ENCODE measurements around the gene COMMD1. TPM values are rescaled to one million over a fixed set of nuclear protein-coding genes. Genes with fewer than 3 reads are reported as not detected.

Gene COMMD1
- total RNA-seq, 2 donors from 2014 or later = 20.4 to 37.0 TPM

GRCh38 chr2:62065243-62065642, 159.8 kb downstream of the COMMD1 start:
- ATAC-seq (no peak), DNase-seq (ENCODE audit: low spot score in 2 of 2) (no peak)
- H3K27ac Mint-ChIP-seq = no peak overlapping the region
- no peaks in the 10 kb centered on the region for H3K9me3 Mint-ChIP-seq
- no peaks in the 10 kb centered on the region for H3K36me3 Mint-ChIP-seq

DNA sequence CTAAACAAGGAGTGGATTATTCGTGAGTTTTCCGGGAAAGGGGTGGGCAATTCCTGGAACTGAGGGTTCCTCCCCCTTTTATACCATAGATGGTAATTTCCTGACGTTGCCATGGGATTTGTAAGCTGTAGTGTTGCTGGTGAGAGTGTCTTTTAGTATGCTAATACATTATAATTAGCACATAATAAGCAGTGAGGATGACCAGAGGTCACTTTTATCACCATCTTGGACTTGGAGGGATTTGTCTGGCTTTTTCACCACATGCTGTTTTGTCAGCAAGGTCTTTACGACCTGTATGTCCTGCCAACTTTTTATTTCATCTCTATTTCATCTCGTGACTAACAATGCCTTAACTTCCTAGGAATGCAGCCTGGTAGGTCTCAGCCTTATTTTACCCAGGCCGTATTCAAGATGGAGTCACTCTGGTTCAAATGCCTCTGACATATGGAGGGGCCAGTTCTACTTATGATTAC, 165.7 kb downstream of the COMMD1 start:
- Mint-ChIP-seq H3K9me3 (peaks cover 0 to 6% of the 10 kb centered on the region in 2 donors), H3K36me3 (peaks cover 0 to 14% of the 10 kb centered on the region in 2 donors), H3K27ac (peak overlapping the region; percentile 12 to 37)
- ATAC-seq (no peak), DNase-seq (ENCODE audit: low spot score in 2 of 2) (no peak)

DNA sequence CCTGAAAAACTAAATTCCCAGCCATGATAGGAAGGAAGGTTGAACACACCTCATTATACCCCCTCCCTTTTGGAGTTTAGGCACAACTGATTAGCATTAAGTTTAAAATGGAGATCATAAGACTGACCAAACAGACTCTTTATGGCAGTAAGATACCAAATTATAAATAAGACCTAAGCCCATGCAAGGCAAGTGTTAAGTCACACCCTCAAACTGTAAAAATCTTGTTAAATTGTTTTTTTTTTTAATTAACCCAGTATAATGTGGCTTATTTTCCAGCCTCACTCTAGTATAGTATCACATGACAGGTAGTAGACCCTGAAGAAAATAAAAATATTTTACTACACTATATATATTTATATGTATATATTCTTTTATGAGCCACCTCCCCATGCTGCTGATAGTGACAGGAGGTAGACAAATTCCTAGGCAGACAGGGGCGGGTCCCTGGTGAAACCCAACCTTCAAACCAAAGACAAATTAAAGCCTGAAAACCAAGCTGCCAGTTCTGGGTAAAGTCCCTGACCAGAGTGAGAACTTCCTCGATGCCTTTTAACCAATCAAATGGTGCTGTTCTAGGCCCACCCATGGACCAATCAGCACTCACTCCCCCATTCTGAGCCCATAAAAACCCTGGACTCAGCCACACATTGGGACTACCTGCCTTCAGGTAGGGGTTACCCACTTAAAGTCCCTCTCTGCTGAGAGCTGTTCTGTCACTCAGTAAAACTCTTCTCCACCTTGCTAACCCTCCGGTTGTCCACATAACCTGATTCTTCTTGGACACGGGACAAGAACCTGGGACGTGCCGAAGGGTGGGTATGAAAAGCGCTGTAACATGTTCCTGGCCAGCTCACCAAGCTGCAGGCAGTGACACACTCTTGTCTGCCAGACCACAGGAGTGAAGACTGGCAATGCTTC, 166.5 kb downstream of the COMMD1 start:
- no peak for ATAC-seq
- H3K9me3 Mint-ChIP-seq = peaks cover 0 to 6% of the 10 kb centered on the region in 2 donors
- H3K27ac Mint-ChIP-seq = no peak overlapping the region

DNA sequence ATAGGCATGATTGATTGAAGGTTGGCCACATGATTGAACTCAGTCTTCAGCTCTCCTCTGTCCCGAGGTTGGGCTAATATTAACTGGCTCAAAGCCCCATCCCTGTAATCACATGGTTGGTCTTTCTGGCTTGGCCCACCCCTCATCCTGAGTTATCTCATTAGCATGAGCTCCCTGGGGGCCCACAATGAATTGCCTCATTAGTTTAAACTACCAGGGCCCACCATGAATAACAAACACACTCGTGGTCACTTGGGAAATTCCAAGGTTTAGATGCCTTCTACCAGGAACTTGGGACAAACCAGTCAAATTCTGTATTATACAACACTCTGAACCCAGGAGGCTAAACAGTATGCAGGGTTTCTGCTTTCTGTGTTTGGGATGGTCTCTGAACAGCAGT, 168.8 kb downstream of the COMMD1 start:
- DNase-seq (ENCODE audit: low spot score in 2 of 2) (no peak), ATAC-seq (no peak)
- Mint-ChIP-seq H3K36me3 (peaks cover 0 to 14% of the 10 kb centered on the region in 2 donors), H3K9me3 (peaks cover 0 to 6% of the 10 kb centered on the region in 2 donors), H3K27ac (no peak overlapping the region)

More for the DNA sequence above, 166.5 kb downstream of the COMMD1 start:
- H3K36me3 Mint-ChIP-seq = peaks cover 0 to 14% of the 10 kb centered on the region in 2 donors
- DNase-seq (ENCODE audit: low spot score in 2 of 2) = no peak

- Mint-ChIP-seq H3K27ac (no peak overlapping the region), H3K36me3 (peaks cover 0 to 14% of the 10 kb centered on the region in 2 donors), H3K9me3 (no peaks in the 10 kb centered on the region)
- DNase-seq (ENCODE audit: low spot score in 2 of 2) = no peak
- ATAC-seq = no peak
Observed at GRCh38 chr2:62076980-62077638, 171.6 kb downstream of the COMMD1 start.

- DNase-seq (ENCODE audit: low spot score in 2 of 2) (no peak), ATAC-seq (no peak)
- Mint-ChIP-seq H3K36me3 (no peaks in the 10 kb centered on the region), H3K27ac (no peak overlapping the region), H3K9me3 (no peaks in the 10 kb centered on the region)
Observed at GRCh38 chr2:62084801-62085200, 179.3 kb downstream of the COMMD1 start.

DNA sequence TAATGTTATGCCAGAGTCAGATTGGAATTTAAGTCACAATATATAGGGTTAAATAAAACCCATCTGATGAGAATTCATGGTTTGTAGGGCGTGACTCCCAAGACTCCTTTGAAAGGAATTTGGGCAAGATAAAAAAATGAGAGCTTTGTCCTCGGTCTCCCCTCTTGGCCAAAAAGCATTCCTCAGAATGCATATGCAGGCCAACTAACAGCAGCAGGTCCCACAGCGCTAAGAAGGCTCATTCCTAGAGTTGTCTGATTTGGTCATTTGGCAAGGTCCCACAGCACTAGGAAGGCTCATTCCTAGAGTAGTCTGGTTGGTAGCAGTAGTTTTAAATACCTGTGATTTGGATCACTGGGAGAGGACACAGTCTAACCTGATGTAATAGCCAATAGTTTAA, 184.2 kb downstream of the COMMD1 start:
- Mint-ChIP-seq H3K27ac (no peak overlapping the region), H3K36me3 (no peaks in the 10 kb centered on the region), H3K9me3 (no peaks in the 10 kb centered on the region)
- ATAC-seq (no peak), DNase-seq (ENCODE audit: low spot score in 2 of 2) (no peak)

DNA sequence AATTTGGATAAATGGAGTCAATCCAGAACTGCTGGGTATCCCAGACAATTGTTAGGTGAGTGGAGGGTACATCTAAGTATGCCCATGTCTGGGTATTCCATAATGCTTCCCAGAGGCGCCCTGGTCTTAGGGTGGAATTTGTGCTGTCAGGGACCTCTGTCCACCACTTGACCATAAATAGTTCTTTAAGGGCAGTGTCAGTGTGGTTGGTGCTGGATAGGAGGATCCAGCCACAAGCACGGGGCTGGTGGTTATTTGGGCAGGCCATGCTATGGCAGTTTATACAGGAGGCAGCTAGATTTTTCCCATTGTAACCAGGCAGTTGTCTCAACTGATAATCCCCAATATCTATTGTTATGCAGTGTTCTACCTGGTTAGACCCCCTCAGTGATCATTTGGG, 186.0 kb downstream of the COMMD1 start:
- no peaks in the 10 kb centered on the region for H3K36me3 Mint-ChIP-seq
- no peak for ATAC-seq
- H3K9me3 Mint-ChIP-seq = no peaks in the 10 kb centered on the region
- DNase-seq (ENCODE audit: low spot score in 2 of 2) = no peak
- no peak overlapping the region for H3K27ac Mint-ChIP-seq

GRCh38 chr2:62099050-62099449, 193.6 kb downstream of the COMMD1 start:
- ATAC-seq = no peak
- H3K36me3 Mint-ChIP-seq = no peaks in the 10 kb centered on the region
- H3K27ac Mint-ChIP-seq = no peak overlapping the region
- no peaks in the 10 kb centered on the region for H3K9me3 Mint-ChIP-seq
- DNase-seq (ENCODE audit: low spot score in 2 of 2) = no peak

DNA sequence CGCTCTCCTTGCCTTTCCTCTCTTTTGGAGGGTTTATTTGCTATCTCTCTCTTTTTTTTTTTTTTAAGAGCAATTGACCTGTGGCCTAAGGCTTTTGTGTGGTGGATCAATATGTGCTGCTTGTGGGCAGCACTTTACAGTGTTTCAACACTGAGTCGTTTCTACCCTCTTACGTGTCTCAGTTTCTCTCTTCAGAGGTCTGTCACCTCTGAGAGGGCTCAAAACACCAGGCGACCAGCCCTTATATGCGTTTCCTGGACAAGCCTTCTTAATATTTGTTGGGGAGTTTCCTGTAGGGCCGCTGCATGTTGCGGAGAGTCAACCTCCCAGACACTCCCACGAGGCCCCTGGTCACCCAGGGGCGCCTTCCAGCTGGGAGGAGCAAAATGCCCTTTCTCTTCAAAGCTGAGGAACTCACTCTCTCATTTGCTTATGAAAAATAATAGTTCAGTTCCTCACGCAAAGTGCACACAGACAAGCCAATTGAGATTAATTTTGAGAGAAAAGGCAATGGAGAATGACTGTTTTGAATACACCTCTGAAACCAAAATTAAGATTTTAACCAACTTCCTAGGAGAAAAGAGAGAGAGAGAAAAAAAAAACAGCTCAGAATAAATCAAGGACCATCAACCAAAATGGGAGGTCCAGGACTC, 194.2 kb downstream of the COMMD1 start:
- Mint-ChIP-seq H3K9me3 (no peaks in the 10 kb centered on the region), H3K27ac (no peak overlapping the region), H3K36me3 (no peaks in the 10 kb centered on the region)
- no peak for ATAC-seq
- no peak for DNase-seq (ENCODE audit: low spot score in 2 of 2)

DNA sequence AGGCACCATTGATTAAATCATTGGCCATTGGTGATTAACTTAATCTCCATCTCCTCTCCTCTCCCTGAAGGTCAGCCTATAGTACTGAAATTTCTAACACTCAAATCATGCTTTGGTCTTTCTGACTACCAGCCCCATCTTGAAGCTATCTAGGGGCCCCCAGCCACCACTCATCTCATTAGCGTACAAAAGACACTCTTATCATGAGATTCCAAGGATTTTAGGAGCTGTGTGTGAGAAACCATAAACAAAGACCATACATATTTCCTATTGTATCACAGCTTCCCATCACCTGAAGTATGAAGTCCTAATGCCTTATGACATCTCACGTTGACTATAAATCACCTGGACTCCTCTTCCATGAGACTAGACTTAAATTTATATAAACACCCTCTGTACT, 196.4 kb downstream of the COMMD1 start:
- Mint-ChIP-seq H3K27ac (no peak overlapping the region), H3K36me3 (no peaks in the 10 kb centered on the region), H3K9me3 (no peaks in the 10 kb centered on the region)
- ATAC-seq = no peak
- DNase-seq (ENCODE audit: low spot score in 2 of 2) = no peak

DNA sequence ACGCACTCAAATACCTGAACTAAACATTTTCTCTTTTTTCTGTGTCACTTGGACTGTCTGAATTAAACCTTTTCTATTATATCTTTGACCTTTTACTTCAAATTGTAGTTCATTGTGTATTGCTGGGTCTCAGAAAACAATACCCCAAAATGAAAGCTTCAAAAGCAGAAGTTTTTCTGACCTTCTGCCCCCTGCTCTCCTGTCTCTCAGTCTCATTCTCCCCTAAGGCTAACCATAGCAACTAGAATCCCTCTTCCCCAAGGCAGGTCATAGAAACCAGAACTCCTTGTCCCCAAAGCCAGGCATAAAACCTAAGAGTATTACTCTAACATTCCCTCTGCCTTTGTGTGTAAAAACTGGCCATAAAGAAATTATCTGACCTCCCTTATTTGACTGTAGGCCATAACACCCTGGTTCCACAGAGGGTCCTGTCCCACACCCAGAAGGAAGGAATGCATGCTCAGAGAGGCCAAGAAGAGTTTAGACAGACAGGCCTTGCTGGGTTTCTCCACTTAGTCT, 197.0 kb downstream of the COMMD1 start:
- H3K36me3 Mint-ChIP-seq = no peaks in the 10 kb centered on the region
- H3K27ac Mint-ChIP-seq = no peak overlapping the region
- DNase-seq (ENCODE audit: low spot score in 2 of 2) (no peak), ATAC-seq (no peak)
- no peaks in the 10 kb centered on the region for H3K9me3 Mint-ChIP-seq

DNA sequence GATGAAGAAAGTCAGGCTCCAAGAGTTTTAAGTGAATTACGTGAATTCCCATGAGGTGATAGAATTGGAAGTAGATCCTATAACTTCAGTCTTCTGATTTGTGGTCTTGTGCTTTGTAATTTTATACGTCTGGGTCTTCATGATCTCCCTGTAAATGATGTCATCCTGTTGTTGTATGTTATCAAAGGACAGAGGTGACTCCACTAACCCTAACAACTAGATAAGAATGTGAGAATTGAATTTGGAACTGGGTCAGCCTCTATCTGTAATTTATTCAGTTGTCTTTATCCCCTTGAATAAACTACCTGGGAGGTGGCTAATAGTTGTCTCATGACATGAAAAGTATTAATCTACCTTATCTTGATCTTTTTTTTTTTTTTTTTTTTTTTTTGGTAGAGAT, 204.1 kb downstream of the COMMD1 start:
- H3K27ac Mint-ChIP-seq = no peak overlapping the region
- ATAC-seq = no peak
- DNase-seq (ENCODE audit: low spot score in 2 of 2) = no peak
- no peaks in the 10 kb centered on the region for H3K36me3 Mint-ChIP-seq
- H3K9me3 Mint-ChIP-seq = no peaks in the 10 kb centered on the region

- no peak for DNase-seq (ENCODE audit: low spot score in 2 of 2)
Observed at GRCh38 chr2:62110415-62111025, 205.0 kb downstream of the COMMD1 start.

GRCh38 chr2:62112179-62112578, 206.7 kb downstream of the COMMD1 start:
- DNase-seq (ENCODE audit: low spot score in 2 of 2) (no peak), ATAC-seq (no peak)
- no peaks in the 10 kb centered on the region for H3K9me3 Mint-ChIP-seq
- H3K36me3 Mint-ChIP-seq = no peaks in the 10 kb centered on the region
- no peak overlapping the region for H3K27ac Mint-ChIP-seq

More at GRCh38 chr2:62110415-62111025, 205.0 kb downstream of the COMMD1 start:
- Mint-ChIP-seq H3K9me3 (no peaks in the 10 kb centered on the region), H3K27ac (no peak overlapping the region), H3K36me3 (no peaks in the 10 kb centered on the region)
- no peak for ATAC-seq

GRCh38 chr2:62114564-62114963, 209.1 kb downstream of the COMMD1 start:
- ATAC-seq = no peak
- no peak for DNase-seq (ENCODE audit: low spot score in 2 of 2)
- Mint-ChIP-seq H3K9me3 (no peaks in the 10 kb centered on the region), H3K36me3 (no peaks in the 10 kb centered on the region), H3K27ac (no peak overlapping the region)

Data from activated naive CD4-positive, alpha-beta T cell treated with anti-CD3 and anti-CD28 coated beads, Interleukin-2, amount 50 U/mL, for 72 hours (primary cell).